ENCODE measurements around the gene TNKS2.

Gene TNKS2

GRCh38 chr10:91787810-91788209 lies 10.4 kb upstream of the TNKS2 start:
- Histone ChIP-seq H3K9me3 (ENCODE audit: severe bottlenecking) (no peaks in the 10 kb centered on the region), H3K36me3 (ENCODE audit: low read depth) (no peaks in the 10 kb centered on the region), H3K4me3 (ENCODE audit: severe bottlenecking) (no peak overlapping the region), H3K27ac (ENCODE audit: poor library complexity, severe bottlenecking) (no peak overlapping the region), H3K27me3 (ENCODE audit: insufficient read depth, poor library complexity, severe bottlenecking) (no peaks in the 10 kb centered on the region), H3K4me1 (ENCODE audit: insufficient read depth, poor library complexity, severe bottlenecking) (no peaks in the 10 kb centered on the region)
- no peak for TF ChIP-seq CTCF (IDR thresholded peaks at IDR 0.05; ENCODE audit: poor library complexity, severe bottlenecking)
- DNase-seq (ENCODE audit: low spot score) (no peak), ATAC-seq (ENCODE audit: low read depth) (peak; percentile 78)

- Histone ChIP-seq H3K9me3 (ENCODE audit: severe bottlenecking) (no peaks in the 10 kb centered on the region), H3K4me1 (ENCODE audit: insufficient read depth, poor library complexity, severe bottlenecking) (no peaks in the 10 kb centered on the region), H3K27ac (ENCODE audit: poor library complexity, severe bottlenecking) (no peak overlapping the region), H3K4me3 (ENCODE audit: severe bottlenecking) (no peak overlapping the region), H3K27me3 (ENCODE audit: insufficient read depth, poor library complexity, severe bottlenecking) (no peaks in the 10 kb centered on the region), H3K36me3 (ENCODE audit: low read depth) (no peaks in the 10 kb centered on the region)
- ATAC-seq (ENCODE audit: low read depth) (no peak), DNase-seq (ENCODE audit: low spot score) (no peak)
- TF ChIP-seq CTCF (IDR thresholded peaks at IDR 0.05; ENCODE audit: poor library complexity, severe bottlenecking): no peak
These were observed 9.7 kb upstream of the TNKS2 start for GRCh38 chr10:91788527-91788926.

GRCh38 chr10:91796331-91797047 lies 1.7 kb upstream of the TNKS2 start:
- no peaks in the 10 kb centered on the region for H3K9me3 ChIP-seq (ENCODE audit: severe bottlenecking)
- peak overlapping the region; percentile 86 for H3K27ac ChIP-seq (ENCODE audit: poor library complexity, severe bottlenecking)
- no peaks in the 10 kb centered on the region for H3K27me3 ChIP-seq (ENCODE audit: insufficient read depth, poor library complexity, severe bottlenecking)
- H3K4me3 ChIP-seq (ENCODE audit: severe bottlenecking): peak overlapping the region; percentile 86
- ATAC-seq (ENCODE audit: low read depth) (peak; percentile 58), DNase-seq (ENCODE audit: low spot score) (no peak)
- peaks cover 19% of the 10 kb centered on the region for H3K36me3 ChIP-seq (ENCODE audit: low read depth)
- TF ChIP-seq CTCF (IDR thresholded peaks at IDR 0.05; ENCODE audit: poor library complexity, severe bottlenecking): no peak
- H3K4me1 ChIP-seq (ENCODE audit: insufficient read depth, poor library complexity, severe bottlenecking): peaks cover 28% of the 10 kb centered on the region

GRCh38 chr10:91797048-91797690 lies 1.1 kb upstream of the TNKS2 start:
- TF ChIP-seq CTCF (IDR thresholded peaks at IDR 0.05; ENCODE audit: poor library complexity, severe bottlenecking): no peak
- peaks cover 28% of the 10 kb centered on the region for H3K4me1 ChIP-seq (ENCODE audit: insufficient read depth, poor library complexity, severe bottlenecking)
- H3K36me3 ChIP-seq (ENCODE audit: low read depth): peaks cover 26% of the 10 kb centered on the region
- peak overlapping the region; percentile 86 for H3K27ac ChIP-seq (ENCODE audit: poor library complexity, severe bottlenecking)
- H3K27me3 ChIP-seq (ENCODE audit: insufficient read depth, poor library complexity, severe bottlenecking): no peaks in the 10 kb centered on the region
- H3K9me3 ChIP-seq (ENCODE audit: severe bottlenecking): no peaks in the 10 kb centered on the region
- no peak for DNase-seq (ENCODE audit: low spot score)
- H3K4me3 ChIP-seq (ENCODE audit: severe bottlenecking): peak overlapping the region; percentile 86
- ATAC-seq (ENCODE audit: low read depth): no peak
